Measurements from ENCODE around the gene RCAN1. TPM values are rescaled to one million over a fixed set of nuclear protein-coding genes. Genes with fewer than 3 reads are reported as not detected.

RCAN1 gene
- total RNA-seq, 4 donors from 2014 or later = 20.5 to 50.3 (median 26.2) TPM

- H3K4me1 ChIP-seq = no peaks in the 10 kb centered on the region
- H3K4me3 ChIP-seq = no peak overlapping the region
- no peaks in the 10 kb centered on the region for H3K9me3 ChIP-seq
- H3K27ac ChIP-seq = no peak overlapping the region
- no peaks in the 10 kb centered on the region for H3K27me3 ChIP-seq
- no peak for DNase-seq
- TF ChIP-seq POLR2A (IDR thresholded peaks at IDR 0.05) (no peak), CTCF (IDR thresholded peaks at IDR 0.05) (no peak)
- no peaks in the 10 kb centered on the region for H3K36me3 ChIP-seq
These were observed 6.8 kb upstream of the RCAN1 start for GRCh38 chr21:34621434-34622350.

- no peak overlapping the region for H3K27ac ChIP-seq
- no peaks in the 10 kb centered on the region for H3K9me3 ChIP-seq
- no peaks in the 10 kb centered on the region for H3K4me1 ChIP-seq
- no peaks in the 10 kb centered on the region for H3K27me3 ChIP-seq
- H3K36me3 ChIP-seq = no peaks in the 10 kb centered on the region
- no peak for TF ChIP-seq POLR2A (IDR thresholded peaks at IDR 0.05)
- TF ChIP-seq CTCF (IDR thresholded peaks at IDR 0.05) = no peak
- H3K4me3 ChIP-seq = no peak overlapping the region
- no peak for DNase-seq
These were observed 5.1 kb upstream of the RCAN1 start for GRCh38 chr21:34619841-34620665.

- Histone ChIP-seq H3K4me1 (peaks cover 0 to 5% (median under 1%) of the 10 kb centered on the region in 4 donors), H3K27ac (no peak overlapping the region), H3K9me3 (no peaks in the 10 kb centered on the region), H3K4me3 (no peak overlapping the region), H3K27me3 (no peaks in the 10 kb centered on the region), H3K36me3 (no peaks in the 10 kb centered on the region)
- no peak for DNase-seq
- TF ChIP-seq POLR2A (IDR thresholded peaks at IDR 0.05) (no peak), CTCF (IDR thresholded peaks at IDR 0.05) (no peak)
These were observed 4.0 kb upstream of the RCAN1 start for GRCh38 chr21:34618941-34619340.

GRCh38 chr21:34617753-34618339 lies 2.9 kb upstream of the RCAN1 start:
- H3K4me3 ChIP-seq = no peak overlapping the region
- H3K9me3 ChIP-seq = no peaks in the 10 kb centered on the region
- H3K27me3 ChIP-seq = no peaks in the 10 kb centered on the region
- H3K27ac ChIP-seq = no peak overlapping the region
- H3K4me1 ChIP-seq = peaks cover 0 to 11% (median 4%) of the 10 kb centered on the region in 4 donors
- TF ChIP-seq POLR2A (IDR thresholded peaks at IDR 0.05) = no peak
- TF ChIP-seq CTCF (IDR thresholded peaks at IDR 0.05) = no peak
- H3K36me3 ChIP-seq = no peaks in the 10 kb centered on the region
- no peak for DNase-seq

GRCh38 chr21:34615487-34615814 lies 538 bp upstream of the RCAN1 start:
- Histone ChIP-seq H3K4me1 (peaks cover 0 to 11% (median 4%) of the 10 kb centered on the region in 4 donors), H3K27ac (peak overlapping the region; percentile 73 to 93 (median 82)), H3K9me3 (no peaks in the 10 kb centered on the region), H3K4me3 (peak overlapping the region; percentile 55 to 99 (median 74)), H3K27me3 (no peaks in the 10 kb centered on the region), H3K36me3 (no peaks in the 10 kb centered on the region)
- TF ChIP-seq CTCF (IDR thresholded peaks at IDR 0.05) = no peak
- TF ChIP-seq POLR2A (IDR thresholded peaks at IDR 0.05) = peak in 1 of 2 donors; percentile 8
- no peak for DNase-seq
